ENCODE data around the gene KCTD1. TPM values are rescaled to one million over a fixed set of nuclear protein-coding genes. Genes with fewer than 3 reads are reported as not detected.
A peak's percentile ranks its signal among the peaks of the same experiment; 100 is the strongest.

KCTD1 gene
- total RNA-seq, 1 donor from 2014 or later: 17.1 TPM

DNA sequence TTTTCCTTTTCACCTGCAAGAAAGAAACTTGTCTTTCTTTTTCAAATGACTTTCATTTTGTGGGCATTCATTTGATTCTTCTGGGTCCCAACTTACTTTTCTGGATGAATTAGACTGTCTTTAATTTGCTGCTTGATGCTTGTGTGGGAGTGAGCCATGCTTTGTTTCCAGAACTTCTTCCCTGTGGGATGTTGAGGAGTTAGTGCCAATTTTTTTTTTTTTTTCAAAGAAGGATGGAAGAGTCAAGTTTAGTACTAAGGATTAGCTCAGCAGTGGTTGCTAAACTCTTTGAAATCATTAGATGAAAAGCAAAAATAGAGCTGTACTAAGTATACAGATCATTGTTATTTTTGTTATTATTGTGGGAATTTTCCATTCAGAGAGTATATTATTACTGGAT is 17.2 kb upstream of the KCTD1 start:
- no peak overlapping the region for H3K4me2 ChIP-seq
- peaks cover 17% of the 10 kb centered on the region for H3K27me3 ChIP-seq
- Mint-ChIP-seq H3K36me3 (peaks cover 24% of the 10 kb centered on the region), H3K4me1 (peaks cover 29% of the 10 kb centered on the region), H3K27ac (peak overlapping the region; percentile 67), H3K9me3 (peaks cover 12% of the 10 kb centered on the region), H3K27me3 (ENCODE audit: insufficient read depth, low read depth) (peaks cover 4% of the 10 kb centered on the region), H3K4me3 (peak overlapping the region; percentile 22)
- no peaks in the 10 kb centered on the region for H4K20me1 ChIP-seq (ENCODE audit: low read depth)
- no peak overlapping the region for H3K9ac ChIP-seq
- peaks cover 12% of the 10 kb centered on the region for H3K4me1 ChIP-seq
- no peaks in the 10 kb centered on the region for H3K79me2 ChIP-seq (ENCODE audit: low read depth)
- no peak overlapping the region for H2AFZ ChIP-seq (replicated peaks)
- no peak overlapping the region for H3K27ac ChIP-seq
- no peak overlapping the region for H3K4me3 ChIP-seq
- no peaks in the 10 kb centered on the region for H3K36me3 ChIP-seq
- DNase-seq (ENCODE audit: low spot score): no peak
- no peaks in the 10 kb centered on the region for H3K9me3 ChIP-seq (ENCODE audit: low read depth)
- TF ChIP-seq EZH2 (IDR thresholded peaks at IDR 0.05) (no peak), EZH2phosphoT487 (IDR thresholded peaks at IDR 0.05) (no peak)
- TF ChIP-seq, protein P1, sequence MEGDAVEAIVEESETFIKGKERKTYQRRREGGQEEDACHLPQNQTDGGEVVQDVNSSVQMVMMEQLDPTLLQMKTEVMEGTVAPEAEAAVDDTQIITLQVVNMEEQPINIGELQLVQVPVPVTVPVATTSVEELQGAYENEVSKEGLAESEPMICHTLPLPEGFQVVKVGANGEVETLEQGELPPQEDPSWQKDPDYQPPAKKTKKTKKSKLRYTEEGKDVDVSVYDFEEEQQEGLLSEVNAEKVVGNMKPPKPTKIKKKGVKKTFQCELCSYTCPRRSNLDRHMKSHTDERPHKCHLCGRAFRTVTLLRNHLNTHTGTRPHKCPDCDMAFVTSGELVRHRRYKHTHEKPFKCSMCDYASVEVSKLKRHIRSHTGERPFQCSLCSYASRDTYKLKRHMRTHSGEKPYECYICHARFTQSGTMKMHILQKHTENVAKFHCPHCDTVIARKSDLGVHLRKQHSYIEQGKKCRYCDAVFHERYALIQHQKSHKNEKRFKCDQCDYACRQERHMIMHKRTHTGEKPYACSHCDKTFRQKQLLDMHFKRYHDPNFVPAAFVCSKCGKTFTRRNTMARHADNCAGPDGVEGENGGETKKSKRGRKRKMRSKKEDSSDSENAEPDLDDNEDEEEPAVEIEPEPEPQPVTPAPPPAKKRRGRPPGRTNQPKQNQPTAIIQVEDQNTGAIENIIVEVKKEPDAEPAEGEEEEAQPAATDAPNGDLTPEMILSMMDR (IDR thresholded peaks at IDR 0.05): no peak
- peaks cover 7% of the 10 kb centered on the region for H3F3A ChIP-seq (ENCODE audit: low read depth)

DNA sequence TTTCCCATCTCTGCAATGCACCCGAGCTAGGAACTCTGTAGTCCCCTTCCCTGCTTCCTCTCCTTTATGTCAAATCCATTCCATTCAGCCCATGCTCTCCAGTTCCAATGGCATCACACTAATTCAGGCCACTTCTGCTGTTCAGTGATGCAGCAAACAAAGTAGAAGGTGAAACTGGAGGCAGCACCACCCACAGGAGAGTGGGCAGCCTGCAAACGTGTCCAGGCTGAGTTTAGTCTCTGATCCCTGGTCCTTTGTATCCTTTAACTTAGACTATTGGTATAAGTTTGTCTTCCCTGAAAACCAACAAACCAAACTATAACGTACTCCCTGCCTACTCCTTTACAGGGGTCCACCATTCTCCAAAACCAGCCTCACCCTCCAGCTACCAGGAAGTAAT is 14.7 kb upstream of the KCTD1 start:
- H3K79me2 ChIP-seq (ENCODE audit: low read depth): no peaks in the 10 kb centered on the region
- peaks cover 9% of the 10 kb centered on the region for H3K27me3 Mint-ChIP-seq (ENCODE audit: insufficient read depth, low read depth)
- peaks cover 7% of the 10 kb centered on the region for H3F3A ChIP-seq (ENCODE audit: low read depth)
- H3K4me3 Mint-ChIP-seq: no peak overlapping the region
- H3K36me3 Mint-ChIP-seq: peaks cover 24% of the 10 kb centered on the region
- H2AFZ ChIP-seq (replicated peaks): no peak overlapping the region
- no peaks in the 10 kb centered on the region for H4K20me1 ChIP-seq (ENCODE audit: low read depth)
- no peak overlapping the region for H3K27ac ChIP-seq
- H3K4me1 Mint-ChIP-seq: peaks cover 22% of the 10 kb centered on the region
- DNase-seq (ENCODE audit: low spot score): no peak
- H3K27me3 ChIP-seq: peaks cover 17% of the 10 kb centered on the region
- no peak overlapping the region for H3K4me3 ChIP-seq
- no peak overlapping the region for H3K4me2 ChIP-seq
- peaks cover 12% of the 10 kb centered on the region for H3K4me1 ChIP-seq
- H3K9me3 ChIP-seq (ENCODE audit: low read depth): no peaks in the 10 kb centered on the region
- no peak overlapping the region for H3K27ac Mint-ChIP-seq
- peaks cover 12% of the 10 kb centered on the region for H3K9me3 Mint-ChIP-seq
- no peaks in the 10 kb centered on the region for H3K36me3 ChIP-seq
- H3K9ac ChIP-seq: no peak overlapping the region
- TF ChIP-seq EZH2 (IDR thresholded peaks at IDR 0.05) (no peak), EZH2phosphoT487 (IDR thresholded peaks at IDR 0.05) (no peak)
- TF ChIP-seq, protein P1 (IDR thresholded peaks at IDR 0.05): no peak

DNA sequence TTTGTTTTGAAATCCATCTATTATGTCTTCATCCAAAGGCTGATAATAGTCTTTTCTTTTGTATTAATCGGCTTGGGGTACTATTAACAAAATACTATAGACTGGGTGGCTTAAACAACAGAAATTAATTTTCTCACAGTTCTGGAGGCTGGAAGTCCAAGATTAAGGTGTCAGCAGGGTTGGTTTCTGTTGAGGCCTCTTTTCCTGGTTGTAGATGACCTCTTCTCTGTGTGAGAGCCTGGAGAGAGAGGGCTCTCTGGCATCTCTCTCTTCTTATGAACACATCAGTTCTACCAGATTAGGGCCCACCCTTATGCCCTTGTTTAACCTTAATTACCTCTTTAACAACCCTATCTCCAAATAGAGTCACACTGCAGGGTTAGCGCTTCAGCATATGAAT is 14.2 kb upstream of the KCTD1 start:
- no peaks in the 10 kb centered on the region for H3K9me3 ChIP-seq (ENCODE audit: low read depth)
- no peaks in the 10 kb centered on the region for H3K36me3 ChIP-seq
- Mint-ChIP-seq H3K36me3 (peaks cover 24% of the 10 kb centered on the region), H3K4me1 (peaks cover 22% of the 10 kb centered on the region), H3K27me3 (ENCODE audit: insufficient read depth, low read depth) (peaks cover 9% of the 10 kb centered on the region), H3K9me3 (peaks cover 12% of the 10 kb centered on the region), H3K27ac (no peak overlapping the region), H3K4me3 (no peak overlapping the region)
- H4K20me1 ChIP-seq (ENCODE audit: low read depth): no peaks in the 10 kb centered on the region
- no peak overlapping the region for H3K4me3 ChIP-seq
- H3K4me2 ChIP-seq: no peak overlapping the region
- H3K4me1 ChIP-seq: peaks cover 12% of the 10 kb centered on the region
- H3K27me3 ChIP-seq: peaks cover 17% of the 10 kb centered on the region
- no peaks in the 10 kb centered on the region for H3K79me2 ChIP-seq (ENCODE audit: low read depth)
- H3K9ac ChIP-seq: no peak overlapping the region
- H2AFZ ChIP-seq (replicated peaks): no peak overlapping the region
- TF ChIP-seq EZH2 (IDR thresholded peaks at IDR 0.05) (no peak), EZH2phosphoT487 (IDR thresholded peaks at IDR 0.05) (no peak)
- TF ChIP-seq, protein P1 (IDR thresholded peaks at IDR 0.05): no peak
- DNase-seq (ENCODE audit: low spot score): no peak
- peaks cover 7% of the 10 kb centered on the region for H3F3A ChIP-seq (ENCODE audit: low read depth)
- no peak overlapping the region for H3K27ac ChIP-seq

Data from neural progenitor cell (in vitro differentiated cells).